ENCODE data around the gene GTPBP2. TPM values are rescaled to one million over a fixed set of nuclear protein-coding genes. Genes with fewer than 3 reads are reported as not detected.

GTPBP2 gene
- total RNA-seq, 1 experiment from 2014 or later, result 59.4 TPM

DNA sequence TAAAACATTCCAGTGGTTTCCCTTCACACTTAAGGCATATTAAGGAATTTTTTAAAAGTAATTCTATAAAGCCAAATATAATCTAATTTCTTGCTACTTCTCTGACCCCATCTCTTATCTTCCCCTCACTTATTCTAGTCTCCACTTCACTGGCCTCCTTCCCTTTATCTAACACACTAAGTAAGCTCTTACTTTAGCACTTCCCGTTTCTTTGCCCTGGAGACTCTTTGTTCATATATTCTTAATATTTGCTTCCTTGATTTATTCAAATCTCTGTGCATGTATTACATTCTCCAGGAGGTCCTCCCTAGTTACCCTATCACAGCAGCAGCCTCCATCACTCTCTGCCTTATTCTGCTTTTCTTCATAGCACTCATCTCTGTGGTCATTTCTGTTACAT lies 20.3 kb downstream of the GTPBP2 start:
- DNase-seq (ENCODE audit: low read depth, low spot score), result no peak
- in situ Hi-C loops (cut with HindIII; ENCODE audit: low pct_unique_long_range_greater_than_20kb, low sequenced_read_pairs), result no loop called here
- H3K27me3 ChIP-seq (ENCODE audit: control insufficient read depth, insufficient read depth, low read length), result no peaks in the 10 kb centered on the region
- CTCF ChIA-PET, result no interaction called here
- H3K4me1 ChIP-seq (ENCODE audit: control insufficient read depth, insufficient read depth, low read length), result no peaks in the 10 kb centered on the region
- no peak for TF ChIP-seq TCF7L2 (IDR thresholded peaks at IDR 0.05; ENCODE audit: low read depth, low read length)
- TF ChIP-seq SIN3A (IDR thresholded peaks at IDR 0.05; ENCODE audit: borderline replicate concordance, insufficient read depth, low read depth, low read length), result no peak
- TF ChIP-seq, protein P1, sequence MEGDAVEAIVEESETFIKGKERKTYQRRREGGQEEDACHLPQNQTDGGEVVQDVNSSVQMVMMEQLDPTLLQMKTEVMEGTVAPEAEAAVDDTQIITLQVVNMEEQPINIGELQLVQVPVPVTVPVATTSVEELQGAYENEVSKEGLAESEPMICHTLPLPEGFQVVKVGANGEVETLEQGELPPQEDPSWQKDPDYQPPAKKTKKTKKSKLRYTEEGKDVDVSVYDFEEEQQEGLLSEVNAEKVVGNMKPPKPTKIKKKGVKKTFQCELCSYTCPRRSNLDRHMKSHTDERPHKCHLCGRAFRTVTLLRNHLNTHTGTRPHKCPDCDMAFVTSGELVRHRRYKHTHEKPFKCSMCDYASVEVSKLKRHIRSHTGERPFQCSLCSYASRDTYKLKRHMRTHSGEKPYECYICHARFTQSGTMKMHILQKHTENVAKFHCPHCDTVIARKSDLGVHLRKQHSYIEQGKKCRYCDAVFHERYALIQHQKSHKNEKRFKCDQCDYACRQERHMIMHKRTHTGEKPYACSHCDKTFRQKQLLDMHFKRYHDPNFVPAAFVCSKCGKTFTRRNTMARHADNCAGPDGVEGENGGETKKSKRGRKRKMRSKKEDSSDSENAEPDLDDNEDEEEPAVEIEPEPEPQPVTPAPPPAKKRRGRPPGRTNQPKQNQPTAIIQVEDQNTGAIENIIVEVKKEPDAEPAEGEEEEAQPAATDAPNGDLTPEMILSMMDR (IDR thresholded peaks at IDR 0.05), result no peak
- TF ChIP-seq POLR2AphosphoS5 (IDR thresholded peaks at IDR 0.05; ENCODE audit: low read depth, low read length), result no peak
- ATAC-seq, result no peak
- no peaks in the 10 kb centered on the region for H3K9me3 ChIP-seq (ENCODE audit: control insufficient read depth, insufficient read depth, low read depth, low read length)
- BruUV-seq (replicated peaks), result no TSS peak
- no peak overlapping the region for H3K27ac ChIP-seq (ENCODE audit: low read length)
- peaks cover 18% of the 10 kb centered on the region for H3K36me3 ChIP-seq (ENCODE audit: control insufficient read depth, insufficient read depth, low read length)
- POLR2A ChIA-PET, result interaction anchor here (0.5 kb wide), 1 partner anchor 208 kb away, joined by 7 read pairs; no protein-coding TSS in a partner anchor
- intact Hi-C loops (cut with micrococcal nuclease; ENCODE audit: unreplicated experiment), result loop anchor here (5.0 kb wide), 1 partner anchor 468 kb away; no protein-coding TSS in a partner anchor
- H3K4me3 ChIP-seq (ENCODE audit: low read depth in 2 of 2, low read length in 2 of 2), result no peak overlapping the region

DNA sequence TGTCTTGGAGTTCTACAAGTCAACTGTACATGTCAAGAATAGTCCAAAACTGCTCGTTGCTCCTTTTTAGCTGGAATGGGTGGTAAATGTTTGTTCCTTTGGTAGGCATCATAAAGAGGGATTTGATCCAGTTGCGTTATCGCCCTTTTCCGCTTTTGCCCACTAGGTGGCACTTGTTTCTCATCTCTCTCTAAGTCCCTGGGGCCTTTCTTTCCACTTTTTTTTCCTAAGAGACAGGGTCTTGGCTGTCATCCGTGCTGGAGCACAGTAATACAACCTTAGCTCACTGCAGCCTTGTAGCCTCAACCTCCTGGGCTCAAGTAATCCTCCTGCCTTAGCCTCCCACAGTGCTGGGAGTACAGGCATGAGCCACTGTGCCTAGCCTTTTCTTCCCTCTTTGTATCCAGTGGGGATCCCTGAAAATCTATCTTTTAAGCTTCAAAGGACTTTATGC lies 20.7 kb downstream of the GTPBP2 start:
- Histone ChIP-seq H3K36me3 (ENCODE audit: control insufficient read depth, insufficient read depth, low read length) (peaks cover 18% of the 10 kb centered on the region), H3K9me3 (ENCODE audit: control insufficient read depth, insufficient read depth, low read depth, low read length) (no peaks in the 10 kb centered on the region), H3K27ac (ENCODE audit: low read length) (no peak overlapping the region), H3K27me3 (ENCODE audit: control insufficient read depth, insufficient read depth, low read length) (no peaks in the 10 kb centered on the region), H3K4me1 (ENCODE audit: control insufficient read depth, insufficient read depth, low read length) (no peaks in the 10 kb centered on the region), H3K4me3 (ENCODE audit: low read depth in 2 of 2, low read length in 2 of 2) (no peak overlapping the region)
- TF ChIP-seq POLR2AphosphoS5 (IDR thresholded peaks at IDR 0.05; ENCODE audit: low read depth, low read length), result no peak
- TF ChIP-seq, protein P1 (IDR thresholded peaks at IDR 0.05), result peak; percentile 92
- intact Hi-C loops (cut with micrococcal nuclease; ENCODE audit: unreplicated experiment), result loop anchor here (5.0 kb wide), 1 partner anchor 469 kb away; no protein-coding TSS in a partner anchor
- peak; percentile 86 for ATAC-seq
- BruUV-seq (replicated peaks), result no TSS peak
- DNase-seq (ENCODE audit: low read depth, low spot score), result peak; percentile 70
- in situ Hi-C loops (cut with HindIII; ENCODE audit: low pct_unique_long_range_greater_than_20kb, low sequenced_read_pairs), result no loop called here
- POLR2A ChIA-PET, result interaction anchor here (0.5 kb wide), 1 partner anchor 207 kb away, joined by 7 read pairs; no protein-coding TSS in a partner anchor
- CTCF ChIA-PET, result interaction anchor here (0.5 kb wide), 1 partner anchor 420 kb away, joined by 7 read pairs; no protein-coding TSS in a partner anchor

DNA sequence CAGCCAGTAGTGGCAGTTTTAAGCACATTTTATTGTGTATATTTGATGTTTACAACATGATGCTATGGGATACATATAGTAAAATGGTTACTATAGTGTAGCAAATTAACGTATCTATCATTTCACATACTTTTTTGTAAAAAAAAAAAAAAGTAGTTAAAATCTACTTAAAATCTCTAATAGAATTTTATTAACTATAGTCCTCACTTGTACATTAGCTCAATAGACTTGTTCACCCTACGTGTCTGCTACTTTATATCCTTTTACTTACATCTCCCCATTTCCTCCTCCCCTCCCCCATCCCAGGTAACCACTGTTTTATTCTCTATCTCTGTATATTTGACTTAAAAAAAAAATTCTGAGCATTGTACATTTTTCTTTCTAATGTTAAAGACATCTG lies 23.0 kb downstream of the GTPBP2 start:
- no peaks in the 10 kb centered on the region for H3K4me1 ChIP-seq (ENCODE audit: control insufficient read depth, insufficient read depth, low read length)
- H3K4me3 ChIP-seq (ENCODE audit: low read depth in 2 of 2, low read length in 2 of 2), result no peak overlapping the region
- TF ChIP-seq, protein P1 (IDR thresholded peaks at IDR 0.05), result no peak
- TF ChIP-seq, protein P2, sequence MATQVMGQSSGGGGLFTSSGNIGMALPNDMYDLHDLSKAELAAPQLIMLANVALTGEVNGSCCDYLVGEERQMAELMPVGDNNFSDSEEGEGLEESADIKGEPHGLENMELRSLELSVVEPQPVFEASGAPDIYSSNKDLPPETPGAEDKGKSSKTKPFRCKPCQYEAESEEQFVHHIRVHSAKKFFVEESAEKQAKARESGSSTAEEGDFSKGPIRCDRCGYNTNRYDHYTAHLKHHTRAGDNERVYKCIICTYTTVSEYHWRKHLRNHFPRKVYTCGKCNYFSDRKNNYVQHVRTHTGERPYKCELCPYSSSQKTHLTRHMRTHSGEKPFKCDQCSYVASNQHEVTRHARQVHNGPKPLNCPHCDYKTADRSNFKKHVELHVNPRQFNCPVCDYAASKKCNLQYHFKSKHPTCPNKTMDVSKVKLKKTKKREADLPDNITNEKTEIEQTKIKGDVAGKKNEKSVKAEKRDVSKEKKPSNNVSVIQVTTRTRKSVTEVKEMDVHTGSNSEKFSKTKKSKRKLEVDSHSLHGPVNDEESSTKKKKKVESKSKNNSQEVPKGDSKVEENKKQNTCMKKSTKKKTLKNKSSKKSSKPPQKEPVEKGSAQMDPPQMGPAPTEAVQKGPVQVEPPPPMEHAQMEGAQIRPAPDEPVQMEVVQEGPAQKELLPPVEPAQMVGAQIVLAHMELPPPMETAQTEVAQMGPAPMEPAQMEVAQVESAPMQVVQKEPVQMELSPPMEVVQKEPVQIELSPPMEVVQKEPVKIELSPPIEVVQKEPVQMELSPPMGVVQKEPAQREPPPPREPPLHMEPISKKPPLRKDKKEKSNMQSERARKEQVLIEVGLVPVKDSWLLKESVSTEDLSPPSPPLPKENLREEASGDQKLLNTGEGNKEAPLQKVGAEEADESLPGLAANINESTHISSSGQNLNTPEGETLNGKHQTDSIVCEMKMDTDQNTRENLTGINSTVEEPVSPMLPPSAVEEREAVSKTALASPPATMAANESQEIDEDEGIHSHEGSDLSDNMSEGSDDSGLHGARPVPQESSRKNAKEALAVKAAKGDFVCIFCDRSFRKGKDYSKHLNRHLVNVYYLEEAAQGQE (IDR thresholded peaks at IDR 0.05; ENCODE audit: insufficient read depth in 1 of 2, low read depth in 2 of 2, low read length in 1 of 2), result no peak
- no peak for TF ChIP-seq POLR2AphosphoS5 (IDR thresholded peaks at IDR 0.05; ENCODE audit: low read depth, low read length)
- TF ChIP-seq SIN3A (IDR thresholded peaks at IDR 0.05; ENCODE audit: borderline replicate concordance, insufficient read depth, low read depth, low read length), result no peak
- no peak for TF ChIP-seq TCF7L2 (IDR thresholded peaks at IDR 0.05; ENCODE audit: low read depth, low read length)
- H3K36me3 ChIP-seq (ENCODE audit: control insufficient read depth, insufficient read depth, low read length), result peaks cover 18% of the 10 kb centered on the region
- DNase-seq (ENCODE audit: low read depth, low spot score), result no peak
- BruUV-seq (replicated peaks), result no TSS peak
- in situ Hi-C loops (cut with HindIII; ENCODE audit: low pct_unique_long_range_greater_than_20kb, low sequenced_read_pairs) (no loop called here), intact Hi-C loops (cut with micrococcal nuclease; ENCODE audit: unreplicated experiment) (loop anchor here (5.0 kb wide), 1 partner anchor 471 kb away; no protein-coding TSS in a partner anchor)
- ChIA-PET POLR2A (no interaction called here), CTCF (no interaction called here)
- H3K27ac ChIP-seq (ENCODE audit: low read length), result no peak overlapping the region
- ATAC-seq, result no peak
- H3K9me3 ChIP-seq (ENCODE audit: control insufficient read depth, insufficient read depth, low read depth, low read length), result no peaks in the 10 kb centered on the region
- H3K27me3 ChIP-seq (ENCODE audit: control insufficient read depth, insufficient read depth, low read length), result no peaks in the 10 kb centered on the region
